Measurements from ENCODE around the gene MAML2.

Gene MAML2

GRCh38 chr11:96114178-96115064 is 228.6 kb downstream of the MAML2 start:
- no peak for DNase-seq

GRCh38 chr11:96113193-96113681 is 229.8 kb downstream of the MAML2 start:
- DNase-seq: no peak

GRCh38 chr11:96112192-96113128 is 230.5 kb downstream of the MAML2 start:
- DNase-seq: no peak

GRCh38 chr11:96111308-96111707 is 231.7 kb downstream of the MAML2 start:
- DNase-seq: no peak

GRCh38 chr11:96110302-96110701 is 232.7 kb downstream of the MAML2 start:
- no peak for DNase-seq

GRCh38 chr11:96109331-96110030 is 233.5 kb downstream of the MAML2 start:
- DNase-seq: no peak

GRCh38 chr11:96107143-96107824 is 235.7 kb downstream of the MAML2 start:
- no peak for DNase-seq

- DNase-seq: no peak
These were observed 236.3 kb downstream of the MAML2 start for GRCh38 chr11:96106645-96107044.

- DNase-seq: no peak
These were observed 237.1 kb downstream of the MAML2 start for GRCh38 chr11:96105944-96106343.

GRCh38 chr11:96105197-96105895 is 237.6 kb downstream of the MAML2 start:
- DNase-seq: no peak

- DNase-seq: no peak
These were observed 238.5 kb downstream of the MAML2 start for GRCh38 chr11:96104496-96104895.

GRCh38 chr11:96103721-96104120 is 239.3 kb downstream of the MAML2 start:
- DNase-seq: no peak

GRCh38 chr11:96103102-96103501 is 239.9 kb downstream of the MAML2 start:
- DNase-seq: no peak

- no peak for DNase-seq
These were observed 240.3 kb downstream of the MAML2 start for GRCh38 chr11:96102664-96103078.

- no peak for DNase-seq
These were observed 241.8 kb downstream of the MAML2 start for GRCh38 chr11:96101146-96101545.

- DNase-seq: no peak
These were observed 244.3 kb downstream of the MAML2 start for GRCh38 chr11:96098511-96099241.

- no peak for DNase-seq
These were observed 245.1 kb downstream of the MAML2 start for GRCh38 chr11:96097844-96098421.

GRCh38 chr11:96096360-96096759 is 246.6 kb downstream of the MAML2 start:
- no peak for DNase-seq

GRCh38 chr11:96095884-96096303 is 247.1 kb downstream of the MAML2 start:
- DNase-seq: no peak

- DNase-seq: no peak
These were observed 248.8 kb downstream of the MAML2 start for GRCh38 chr11:96094156-96094555.
